ENCODE measurements around the gene OTOS.

The OTOS gene

GRCh38 chr2:240111253-240111652 is 29.2 kb downstream of the OTOS start:
- DNase-seq, result no peak

DNA sequence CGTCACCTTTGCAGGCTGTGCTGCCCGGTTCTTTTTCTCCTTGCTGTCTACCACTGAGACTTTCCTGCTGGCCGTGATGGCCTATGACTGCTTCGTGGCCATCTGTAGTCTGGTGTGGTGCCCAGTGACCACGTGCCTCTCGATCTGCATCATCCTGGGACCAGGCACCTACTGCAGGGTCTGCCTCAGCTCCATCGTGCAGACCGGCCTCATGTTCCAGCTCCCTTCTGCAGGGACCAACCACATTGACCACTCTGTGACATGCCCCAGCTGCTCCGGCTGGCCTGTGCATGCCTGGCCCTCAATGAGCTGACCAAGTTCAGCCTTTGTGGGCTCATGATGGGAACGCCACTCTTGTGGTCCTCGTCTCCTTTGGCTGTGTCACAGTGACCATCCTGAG is 31.1 kb downstream of the OTOS start:
- no peak for DNase-seq

- DNase-seq, result no peak
Observed at GRCh38 chr2:240107477-240107796, 33.0 kb downstream of the OTOS start.

DNA sequence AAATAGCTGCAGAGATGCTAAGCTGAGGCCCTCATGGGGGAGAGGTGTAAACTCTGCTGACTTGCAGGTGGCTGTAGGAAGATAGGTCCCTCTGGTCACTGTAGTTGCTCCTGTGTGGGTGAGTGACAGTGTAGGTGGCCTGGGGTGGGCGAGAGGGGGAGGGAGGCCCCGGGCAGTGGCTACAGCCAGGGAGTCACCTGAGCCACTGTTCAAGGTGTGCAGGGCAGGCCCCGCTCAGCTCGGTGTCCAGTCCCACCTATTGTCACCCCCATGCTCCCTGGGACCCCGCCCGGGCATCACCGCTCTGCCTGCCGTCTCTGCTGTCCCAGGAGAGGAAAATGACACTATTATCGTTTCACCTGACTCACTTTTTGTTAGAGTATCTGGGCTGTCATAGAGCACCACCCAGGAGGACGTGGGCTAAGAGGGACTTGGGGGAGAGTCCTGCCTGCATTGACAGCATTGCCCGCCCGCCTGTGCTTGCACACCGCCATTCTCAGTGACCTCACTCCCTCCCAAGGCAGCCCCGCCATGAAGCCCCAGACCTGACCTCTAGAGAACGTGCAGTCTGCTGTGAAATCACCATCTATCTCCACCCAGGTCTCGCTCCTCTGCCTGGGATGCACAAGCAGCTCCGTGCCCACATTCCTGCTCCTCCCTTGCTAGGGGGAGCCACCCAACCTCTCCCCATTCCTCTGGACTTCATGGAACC is 33.5 kb downstream of the OTOS start:
- no peak for DNase-seq

- no peak for DNase-seq
Observed at GRCh38 chr2:240105982-240106381, 34.5 kb downstream of the OTOS start.

- no peak for DNase-seq
Observed at GRCh38 chr2:240103136-240103535, 37.3 kb downstream of the OTOS start.

DNA sequence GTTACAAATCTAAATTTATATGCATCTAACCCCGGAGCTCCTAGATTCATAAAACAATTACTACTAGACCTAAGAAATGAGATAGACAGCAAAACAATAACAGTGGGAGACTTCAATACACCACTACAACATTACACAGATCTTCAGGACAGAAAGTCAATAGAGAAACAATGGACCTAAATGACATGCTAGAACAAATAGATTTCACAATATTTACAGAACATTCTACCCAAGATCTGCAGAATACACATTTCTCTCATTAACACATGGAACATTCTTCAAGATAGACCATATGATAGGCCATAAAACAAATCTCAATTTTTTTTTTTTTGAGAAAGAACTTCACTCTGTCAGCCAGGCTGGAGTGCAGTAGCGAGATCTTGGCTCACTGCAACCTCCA is 42.1 kb downstream of the OTOS start:
- DNase-seq, result no peak

DNA sequence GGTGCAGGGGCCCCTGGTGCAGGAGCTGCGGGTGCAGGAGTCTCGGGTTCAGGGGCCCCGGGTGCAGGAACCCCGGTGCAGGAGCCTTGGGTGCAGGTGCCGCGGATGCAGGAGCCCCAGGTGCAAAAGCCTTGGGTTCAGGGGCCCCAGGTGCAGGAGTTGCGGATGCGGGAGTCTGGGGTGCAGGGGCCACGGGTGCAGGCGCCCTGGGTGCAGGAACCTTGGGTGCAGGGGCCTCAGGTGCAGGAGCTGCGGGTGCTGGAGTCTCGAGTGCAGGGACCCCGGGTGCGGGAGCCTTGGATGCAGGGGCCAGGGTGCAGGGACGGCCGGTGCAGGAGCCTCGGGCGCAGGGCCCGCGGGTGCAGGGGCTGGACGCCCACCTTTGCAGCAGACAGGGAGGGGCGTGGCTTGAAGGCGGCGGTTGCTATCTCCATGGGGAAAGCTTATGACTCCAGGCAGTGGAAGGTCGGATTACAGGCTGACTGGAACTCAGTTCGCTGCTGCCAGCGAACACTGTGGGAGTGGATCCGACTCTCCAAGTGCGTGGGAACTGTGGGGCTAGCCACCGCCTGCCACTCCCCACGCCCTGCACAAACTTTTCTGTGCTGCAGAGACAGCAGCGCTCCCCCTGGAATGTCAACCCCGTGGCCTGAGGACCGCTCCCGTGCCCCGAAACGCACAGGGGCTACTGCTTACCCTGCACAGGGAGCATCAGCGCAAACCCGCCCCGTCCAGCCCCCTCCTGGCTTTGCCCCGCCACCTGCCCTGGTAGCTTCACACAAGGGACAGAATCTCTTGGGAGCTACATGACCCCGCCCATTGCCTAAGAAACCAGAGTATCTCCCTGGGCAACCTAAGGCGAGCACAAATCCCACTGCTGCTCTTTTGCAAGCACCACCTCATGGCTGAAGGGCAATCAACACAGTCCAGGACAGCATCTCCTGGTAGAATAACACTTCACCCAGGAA is 44.6 kb downstream of the OTOS start:
- no peak for DNase-seq

GRCh38 chr2:240089306-240089705 is 51.2 kb downstream of the OTOS start:
- no peak for DNase-seq
